Activated CD4-positive, alpha-beta memory T cell treated with anti-CD3 and anti-CD28 coated beads, Interleukin-2, amount 10 ng/mL, durations not matched to agents 7 days and 5 days (primary cell): Measurements from ENCODE around the gene ASTN2. TPM values are rescaled to one million over a fixed set of nuclear protein-coding genes. Genes with fewer than 3 reads are reported as not detected.

Experiments
- CTCF ChIA-PET: fragments of 350-600 bp; sonication (Branson Sonifier 250); formaldehyde crosslinking; loops from one replicate; lab custom pipeline; 2021; ENCODE audit warnings: antibody characterized with exemption, inconsistent platforms; lab: Charles Lee
- POLR2A ChIA-PET: fragments of 350-600 bp; sonication (Branson Sonifier 250); formaldehyde crosslinking; loops from one replicate; lab custom pipeline; 2021; ENCODE audit warnings: antibody characterized with exemption; lab: Charles Lee
- DNase-seq: peaks from one replicate; pipeline ENCODE4 v3.0.0-alpha.2; 2020
- H3K27ac Mint-ChIP-seq: one replicate; pipeline ENCODE4 v1.8.0; 2021; ENCODE audit warnings: mild to moderate bottlenecking, mixed read lengths
- H3K27me3 Mint-ChIP-seq: one replicate; pipeline ENCODE4 v1.8.0; 2021; ENCODE audit warnings: mixed read lengths
- H3K36me3 Mint-ChIP-seq: one replicate; pipeline ENCODE4 v1.8.0; 2021; ENCODE audit warnings: low read depth, mixed read lengths
- H3K4me1 Mint-ChIP-seq: one replicate; pipeline ENCODE4 v1.8.0; 2021; ENCODE audit warnings: mixed read lengths
- H3K4me3 Mint-ChIP-seq: one replicate; pipeline ENCODE4 v1.8.0; 2021; ENCODE audit warnings: mild to moderate bottlenecking, mixed read lengths
- H3K9me3 Mint-ChIP-seq: one replicate; pipeline ENCODE4 v1.8.0; 2021; ENCODE audit warnings: mixed read lengths
- total RNA-seq, 2 experiments: library from RNA; stranded (reverse); gene quantifications; one replicate each; pipeline ENCODE4 v1.2.3, GENCODE V29; 2021

The ASTN2 gene
- total RNA-seq, 2 experiments from 2014 or later: 2.5 to 3.0 TPM

- Mint-ChIP-seq H3K36me3 (no peaks in the 10 kb centered on the region), H3K27me3 (no peaks in the 10 kb centered on the region), H3K4me3 (no peak overlapping the region), H3K9me3 (no peaks in the 10 kb centered on the region), H3K4me1 (no peaks in the 10 kb centered on the region), H3K27ac (no peak overlapping the region)
- DNase-seq: no peak
- ChIA-PET POLR2A (no interaction called here), CTCF (no interaction called here)
These were observed 74.4 kb downstream of the ASTN2 start for GRCh38 chr9:117340422-117340821.

- no peak overlapping the region for H3K27ac Mint-ChIP-seq
- ChIA-PET CTCF (no interaction called here), POLR2A (no interaction called here)
- H3K4me1 Mint-ChIP-seq: no peaks in the 10 kb centered on the region
- no peak overlapping the region for H3K4me3 Mint-ChIP-seq
- H3K9me3 Mint-ChIP-seq: no peaks in the 10 kb centered on the region
- no peaks in the 10 kb centered on the region for H3K36me3 Mint-ChIP-seq
- no peaks in the 10 kb centered on the region for H3K27me3 Mint-ChIP-seq
- no peak for DNase-seq
These were observed 78.9 kb downstream of the ASTN2 start for GRCh38 chr9:117335837-117336433.

- H3K9me3 Mint-ChIP-seq: no peaks in the 10 kb centered on the region
- CTCF ChIA-PET: no interaction called here
- no peak overlapping the region for H3K27ac Mint-ChIP-seq
- POLR2A ChIA-PET: no interaction called here
- no peaks in the 10 kb centered on the region for H3K36me3 Mint-ChIP-seq
- no peaks in the 10 kb centered on the region for H3K4me1 Mint-ChIP-seq
- DNase-seq: no peak
- H3K27me3 Mint-ChIP-seq: no peaks in the 10 kb centered on the region
- H3K4me3 Mint-ChIP-seq: no peak overlapping the region
These were observed 80.8 kb downstream of the ASTN2 start for GRCh38 chr9:117334101-117334500.

- POLR2A ChIA-PET: no interaction called here
- CTCF ChIA-PET: no interaction called here
- Mint-ChIP-seq H3K4me1 (no peaks in the 10 kb centered on the region), H3K9me3 (no peaks in the 10 kb centered on the region), H3K4me3 (no peak overlapping the region), H3K27ac (no peak overlapping the region), H3K27me3 (no peaks in the 10 kb centered on the region), H3K36me3 (no peaks in the 10 kb centered on the region)
- DNase-seq: no peak
These were observed 89.0 kb downstream of the ASTN2 start for GRCh38 chr9:117325831-117326230.

GRCh38 chr9:117325110-117325731 lies 89.6 kb downstream of the ASTN2 start:
- POLR2A ChIA-PET: no interaction called here
- H3K4me1 Mint-ChIP-seq: no peaks in the 10 kb centered on the region
- no peak overlapping the region for H3K4me3 Mint-ChIP-seq
- no peaks in the 10 kb centered on the region for H3K36me3 Mint-ChIP-seq
- no peaks in the 10 kb centered on the region for H3K9me3 Mint-ChIP-seq
- no peak overlapping the region for H3K27ac Mint-ChIP-seq
- no peaks in the 10 kb centered on the region for H3K27me3 Mint-ChIP-seq
- CTCF ChIA-PET: no interaction called here
- no peak for DNase-seq

- ChIA-PET POLR2A (no interaction called here), CTCF (no interaction called here)
- no peak overlapping the region for H3K27ac Mint-ChIP-seq
- no peak for DNase-seq
- H3K4me1 Mint-ChIP-seq: no peaks in the 10 kb centered on the region
- no peaks in the 10 kb centered on the region for H3K36me3 Mint-ChIP-seq
- H3K27me3 Mint-ChIP-seq: no peaks in the 10 kb centered on the region
- H3K9me3 Mint-ChIP-seq: no peaks in the 10 kb centered on the region
- H3K4me3 Mint-ChIP-seq: no peak overlapping the region
These were observed 91.5 kb downstream of the ASTN2 start for GRCh38 chr9:117323390-117323789.

GRCh38 chr9:117317192-117317591 lies 97.7 kb downstream of the ASTN2 start:
- no peak overlapping the region for H3K27ac Mint-ChIP-seq
- ChIA-PET CTCF (no interaction called here), POLR2A (no interaction called here)
- H3K27me3 Mint-ChIP-seq: no peaks in the 10 kb centered on the region
- no peak for DNase-seq
- no peaks in the 10 kb centered on the region for H3K4me1 Mint-ChIP-seq
- H3K9me3 Mint-ChIP-seq: no peaks in the 10 kb centered on the region
- no peaks in the 10 kb centered on the region for H3K36me3 Mint-ChIP-seq
- H3K4me3 Mint-ChIP-seq: no peak overlapping the region

GRCh38 chr9:117315236-117315635 lies 99.6 kb downstream of the ASTN2 start:
- Mint-ChIP-seq H3K36me3 (no peaks in the 10 kb centered on the region), H3K4me1 (no peaks in the 10 kb centered on the region), H3K27ac (no peak overlapping the region), H3K27me3 (no peaks in the 10 kb centered on the region), H3K4me3 (no peak overlapping the region), H3K9me3 (no peaks in the 10 kb centered on the region)
- CTCF ChIA-PET: no interaction called here
- POLR2A ChIA-PET: no interaction called here
- no peak for DNase-seq

GRCh38 chr9:117313989-117314388 lies 100.9 kb downstream of the ASTN2 start:
- Mint-ChIP-seq H3K9me3 (no peaks in the 10 kb centered on the region), H3K27ac (no peak overlapping the region), H3K4me1 (no peaks in the 10 kb centered on the region), H3K36me3 (no peaks in the 10 kb centered on the region), H3K4me3 (no peak overlapping the region), H3K27me3 (no peaks in the 10 kb centered on the region)
- no peak for DNase-seq
- ChIA-PET POLR2A (no interaction called here), CTCF (no interaction called here)

- DNase-seq: no peak
- no peaks in the 10 kb centered on the region for H3K36me3 Mint-ChIP-seq
- no peak overlapping the region for H3K27ac Mint-ChIP-seq
- H3K27me3 Mint-ChIP-seq: no peaks in the 10 kb centered on the region
- no peaks in the 10 kb centered on the region for H3K9me3 Mint-ChIP-seq
- no peak overlapping the region for H3K4me3 Mint-ChIP-seq
- no peaks in the 10 kb centered on the region for H3K4me1 Mint-ChIP-seq
- ChIA-PET POLR2A (no interaction called here), CTCF (no interaction called here)
These were observed 107.2 kb downstream of the ASTN2 start for GRCh38 chr9:117307701-117308100.

- POLR2A ChIA-PET: no interaction called here
- CTCF ChIA-PET: no interaction called here
- H3K4me1 Mint-ChIP-seq: no peaks in the 10 kb centered on the region
- H3K4me3 Mint-ChIP-seq: no peak overlapping the region
- H3K36me3 Mint-ChIP-seq: no peaks in the 10 kb centered on the region
- no peaks in the 10 kb centered on the region for H3K27me3 Mint-ChIP-seq
- no peak overlapping the region for H3K27ac Mint-ChIP-seq
- no peak for DNase-seq
- H3K9me3 Mint-ChIP-seq: no peaks in the 10 kb centered on the region
These were observed 108.8 kb downstream of the ASTN2 start for GRCh38 chr9:117306032-117306431.

GRCh38 chr9:117305454-117305853 lies 109.4 kb downstream of the ASTN2 start:
- ChIA-PET POLR2A (no interaction called here), CTCF (no interaction called here)
- no peak for DNase-seq
- H3K4me1 Mint-ChIP-seq: no peaks in the 10 kb centered on the region
- H3K4me3 Mint-ChIP-seq: no peak overlapping the region
- H3K27ac Mint-ChIP-seq: no peak overlapping the region
- H3K9me3 Mint-ChIP-seq: no peaks in the 10 kb centered on the region
- no peaks in the 10 kb centered on the region for H3K27me3 Mint-ChIP-seq
- H3K36me3 Mint-ChIP-seq: no peaks in the 10 kb centered on the region

- POLR2A ChIA-PET: no interaction called here
- Mint-ChIP-seq H3K27me3 (no peaks in the 10 kb centered on the region), H3K9me3 (no peaks in the 10 kb centered on the region), H3K27ac (no peak overlapping the region), H3K36me3 (no peaks in the 10 kb centered on the region), H3K4me1 (no peaks in the 10 kb centered on the region), H3K4me3 (no peak overlapping the region)
- no peak for DNase-seq
- CTCF ChIA-PET: no interaction called here
These were observed 110.3 kb downstream of the ASTN2 start for GRCh38 chr9:117304549-117304948.

GRCh38 chr9:117303643-117304230 lies 111.1 kb downstream of the ASTN2 start:
- no peaks in the 10 kb centered on the region for H3K4me1 Mint-ChIP-seq
- no peaks in the 10 kb centered on the region for H3K9me3 Mint-ChIP-seq
- no peaks in the 10 kb centered on the region for H3K36me3 Mint-ChIP-seq
- POLR2A ChIA-PET: no interaction called here
- CTCF ChIA-PET: no interaction called here
- DNase-seq: no peak
- no peak overlapping the region for H3K27ac Mint-ChIP-seq
- no peak overlapping the region for H3K4me3 Mint-ChIP-seq
- no peaks in the 10 kb centered on the region for H3K27me3 Mint-ChIP-seq
